H1 (cell line): ENCODE results near the gene CNN3. TPM values are rescaled to one million over a fixed set of nuclear protein-coding genes. Genes with fewer than 3 reads are reported as not detected.

Experiments used
- CTCF ChIA-PET: fragments of 300-600 bp; sonication (Branson Sonifier 250); formaldehyde crosslinking; loops from one replicate; lab custom pipeline; 2021; ENCODE audit not compliant: partially characterized antibody; lab: Charles Lee
- POLR2A ChIA-PET: fragments of 300-600 bp; sonication (Branson Sonifier 250); formaldehyde crosslinking; loops from one replicate; lab custom pipeline; 2021; ENCODE audit warnings: inconsistent platforms; ENCODE audit not compliant: partially characterized antibody; lab: Charles Lee
- DNase-seq, 2 experiments: peaks; one replicate each; pipeline versions ENCODE4 v3.0.0 to v3.0.0-alpha.2; 2010 to 2022; ENCODE audit warnings: low spot score in 2 of 2, low read depth in 1 of 2, mixed read lengths in 1 of 2
- FAIRE-seq: peaks from 2 replicates; lab custom pipeline; 2011; peaks lifted over from hg19 to GRCh38; lab: Jason Lieb, UNC
- H2AFZ ChIP-seq: 2 replicates; pipeline ENCODE4 v1.8.1; 2012; ENCODE audit warnings: low read length, inconsistent platforms
- H2AK5ac ChIP-seq: 2 replicates; pipeline ENCODE4 v1.6.1; 2013; ENCODE audit warnings: low read depth, low read length
- H2BK120ac ChIP-seq: replicated peaks from 2 replicates; pipeline ENCODE3; 2013; ENCODE audit warnings: low read depth, low read length, inconsistent platforms
- H2BK12ac ChIP-seq: 2 replicates; pipeline ENCODE4 v1.6.1; 2013; ENCODE audit warnings: low read depth, low read length
- H2BK15ac ChIP-seq: 2 replicates; pipeline ENCODE4 v1.6.1; 2013; ENCODE audit warnings: low read length
- H2BK20ac ChIP-seq: 2 replicates; pipeline ENCODE4 v1.6.1; 2013; ENCODE audit warnings: low read length
- H2BK5ac ChIP-seq: 2 replicates; pipeline ENCODE4 v1.6.1; 2013; ENCODE audit warnings: low read depth, low read length
- H3K14ac ChIP-seq: 2 replicates; pipeline ENCODE4 v1.6.1; 2013; ENCODE audit warnings: inconsistent platforms; ENCODE audit not compliant: insufficient read length
- H3K18ac ChIP-seq: 2 replicates; pipeline ENCODE4 v1.6.1; 2013; ENCODE audit warnings: low read length; ENCODE audit errors: extremely low read depth
- H3K23ac ChIP-seq: 2 replicates; pipeline ENCODE4 v1.6.1; 2013; ENCODE audit warnings: inconsistent platforms; ENCODE audit not compliant: insufficient read length
- H3K23me2 ChIP-seq: 2 replicates; pipeline ENCODE4 v1.6.1; 2013; ENCODE audit warnings: low read depth, low read length
- H3K27ac ChIP-seq: 2 replicates; pipeline ENCODE4 v1.6.1; 2011; ENCODE audit warnings: low read depth, low read length, inconsistent platforms
- H3K27me3 ChIP-seq, 4 experiments: replicated peaks in 1 of 4; 1 replicate in 1 of 4; 2 replicates in 3 of 4; pipeline versions ENCODE4 v1.6.1 to v1.8.1; 2011 to 2013; ENCODE audit warnings: low read length in 3 of 4, mild to moderate bottlenecking in 3 of 4, inconsistent platforms in 2 of 4, mixed read lengths in 2 of 4, moderate library complexity in 1 of 4; ENCODE audit not compliant: control insufficient read depth in 3 of 4, insufficient read depth in 3 of 4; ENCODE audit errors: extremely low read depth in 1 of 4
- H3K36me3 ChIP-seq, 4 experiments: 2 replicates each; pipeline versions ENCODE4 v1.6.1 to v1.8.1; 2011 to 2013; ENCODE audit warnings: mild to moderate bottlenecking in 4 of 4, low read length in 3 of 4, moderate library complexity in 2 of 4, control low read depth in 1 of 4, inconsistent platforms in 1 of 4; ENCODE audit not compliant: insufficient read depth in 4 of 4, control insufficient read depth in 2 of 4
- H3K4ac ChIP-seq: replicated peaks from 2 replicates; pipeline ENCODE3; 2013; ENCODE audit warnings: low read length, low read depth, mixed read lengths, inconsistent platforms; ENCODE audit not compliant: insufficient read length
- H3K4me1 ChIP-seq, 4 experiments: replicated peaks in 1 of 4; 1 replicate in 1 of 4; 2 replicates in 3 of 4; pipeline versions ENCODE4 v1.6.1 to v1.8.1; 2011 to 2013; ENCODE audit warnings: low read length in 3 of 4, inconsistent platforms in 2 of 4, mixed read lengths in 1 of 4; ENCODE audit not compliant: insufficient read depth in 4 of 4, control insufficient read depth in 3 of 4
- H3K4me2 ChIP-seq, 2 experiments: 2 replicates each; pipeline versions ENCODE4 v1.6.1 to v1.8.1; 2011 to 2013; ENCODE audit warnings: low read depth in 2 of 2, low read length in 2 of 2, control low read depth in 1 of 2, inconsistent platforms in 1 of 2, mild to moderate bottlenecking in 1 of 2; ENCODE audit not compliant: insufficient read depth in 1 of 2
- H3K4me3 ChIP-seq, 4 experiments: fragments of 200-600, 300-600 bp in 1 of 4; sonication (generic), shearing (Covaris generic), sonication (Bioruptor Twin) in 1 of 4; 2 replicates each; pipeline versions ENCODE4 v1.5.1 to v1.8.1; 2011 to 2016; ENCODE audit warnings: low read length in 4 of 4, low read depth in 3 of 4, control low read depth in 2 of 4, inconsistent platforms in 2 of 4, mild to moderate bottlenecking in 2 of 4, mixed read lengths in 1 of 4, moderate library complexity in 1 of 4; ENCODE audit not compliant: insufficient read depth in 2 of 4; ENCODE audit errors: extremely low read depth in 1 of 4
- H3K56ac ChIP-seq: replicated peaks from 2 replicates; pipeline ENCODE3; 2013; ENCODE audit warnings: low read depth, mild to moderate bottlenecking, mixed read lengths, low read length, inconsistent platforms; ENCODE audit not compliant: insufficient read length
- H3K79me1 ChIP-seq: 2 replicates; pipeline ENCODE4 v1.6.1; 2013; ENCODE audit warnings: low read depth, low read length, control low read depth
- H3K79me2 ChIP-seq, 2 experiments: 2 replicates each; pipeline versions ENCODE4 v1.6.1 to v1.8.1; 2012 to 2013; ENCODE audit warnings: low read length in 2 of 2, mild to moderate bottlenecking in 2 of 2, inconsistent platforms in 1 of 2; ENCODE audit not compliant: insufficient read depth in 2 of 2, control insufficient read depth in 1 of 2
- H3K9ac ChIP-seq, 4 experiments: replicated peaks in 1 of 4; 1 replicate in 1 of 4; 2 replicates in 3 of 4; pipeline versions ENCODE4 v1.6.1 to v1.8.1; 2011 to 2013; ENCODE audit warnings: low read depth in 3 of 4, low read length in 3 of 4, control low read depth in 2 of 4, mild to moderate bottlenecking in 2 of 4, moderate library complexity in 2 of 4, inconsistent platforms in 1 of 4; ENCODE audit errors: extremely low read depth in 1 of 4
- H3K9me3 ChIP-seq, 2 experiments: 2 replicates each; pipeline versions ENCODE4 v1.6.1 to v1.8.1; 2012 to 2013; ENCODE audit warnings: mild to moderate bottlenecking in 2 of 2, moderate library complexity in 2 of 2, control low read depth in 1 of 2, inconsistent platforms in 1 of 2, low read depth in 1 of 2, low read length in 1 of 2, mixed read lengths in 1 of 2; ENCODE audit not compliant: insufficient read depth in 2 of 2
- H4K20me1 ChIP-seq, 2 experiments: replicated peaks in 1 of 2; 2 replicates each; pipeline versions ENCODE3 to v1.8.1; 2011 to 2013; ENCODE audit warnings: inconsistent platforms in 2 of 2, low read length in 2 of 2, mild to moderate bottlenecking in 1 of 2; ENCODE audit not compliant: insufficient read depth in 2 of 2, control insufficient read depth in 1 of 2
- H4K5ac ChIP-seq: 2 replicates; pipeline ENCODE4 v1.6.1; 2013; ENCODE audit warnings: low read length, low read depth, mixed read lengths, inconsistent platforms; ENCODE audit not compliant: insufficient read length
- H4K8ac ChIP-seq: 2 replicates; pipeline ENCODE4 v1.8.0; 2013; ENCODE audit warnings: mild to moderate bottlenecking, moderate library complexity, low read length, inconsistent platforms; ENCODE audit not compliant: insufficient read depth; ENCODE audit errors: extremely low read depth
- H4K91ac ChIP-seq: replicated peaks from 2 replicates; pipeline ENCODE3; 2013; ENCODE audit warnings: low read length, mixed read lengths, inconsistent platforms; ENCODE audit not compliant: insufficient read length
- BRCA1 ChIP-seq: IDR thresholded peaks from 2 replicates; pipeline ENCODE4 v1.6.1; 2012; ENCODE audit warnings: low read depth, low read length, improper control_type of control experiment
- CTBP2 ChIP-seq: IDR thresholded peaks from 2 replicates; pipeline ENCODE4 v1.7.0; 2011; ENCODE audit warnings: borderline replicate concordance, mild to moderate bottlenecking, moderate library complexity, mixed read lengths, low read length; ENCODE audit not compliant: insufficient read depth, insufficient read length
- E2F6 ChIP-seq: IDR thresholded peaks from 2 replicates; pipeline ENCODE4 v1.6.1; 2012; ENCODE audit warnings: inconsistent platforms
- FOSL1 ChIP-seq: IDR thresholded peaks from 2 replicates; pipeline ENCODE4 v1.6.1; 2011; ENCODE audit warnings: mild to moderate bottlenecking, low read depth, low read length, moderate library complexity; ENCODE audit not compliant: insufficient read depth
- KDM1A ChIP-seq: fragments of 200-600, 300-600 bp; sonication (generic); IDR thresholded peaks from 2 replicates; pipeline ENCODE4 v1.7.1; 2016; ENCODE audit warnings: mild to moderate bottlenecking, low read length, borderline replicate concordance
- POLR2A ChIP-seq, 2 experiments: IDR thresholded peaks; 1 replicate in 1 of 2; 2 replicates in 1 of 2; pipeline ENCODE4 v1.6.1; 2011; ENCODE audit warnings: low read depth in 2 of 2, low read length in 2 of 2, mild to moderate bottlenecking in 2 of 2; ENCODE audit errors: control extremely low read depth in 1 of 2
- SP2 ChIP-seq: IDR thresholded peaks from 2 replicates; pipeline ENCODE4 v1.6.1; 2012; ENCODE audit warnings: mild to moderate bottlenecking, low read length, inconsistent platforms
- TCF12 ChIP-seq: IDR thresholded peaks from 2 replicates; pipeline ENCODE4 v1.6.1; 2011; ENCODE audit warnings: low read depth, mild to moderate bottlenecking, low read length
- YY1 ChIP-seq: IDR thresholded peaks from 2 replicates; pipeline ENCODE4 v1.6.1; 2011; ENCODE audit warnings: low read depth, mild to moderate bottlenecking, low read length
- WGBS, 2 experiments: shearing (Covaris generic) in 1 of 2; methylation state at CpG; one replicate each; pipeline versions ENCODE4 v1.1.6 to v1.1.7; 2013 to 2015; ENCODE audit warnings: low lambda C conversion rate in 2 of 2, mixed read lengths in 2 of 2, inconsistent platforms in 1 of 2, low coverage in 1 of 2, missing lambda C conversion rate in 1 of 2; ENCODE audit not compliant: insufficient replicate concordance in 2 of 2, insufficient coverage in 1 of 2, insufficient read length in 1 of 2; ENCODE audit errors: extremely low coverage in 1 of 2, missing lambda C conversion rate in 1 of 2; 5-methylcytosine and 5-hydroxymethylcytosine counted together
- polyA plus RNA-seq, 7 experiments: library from polyadenylated mRNA; depleted of rRNA in 3 of 7; stranded (reverse) in 5 of 7; unstranded in 2 of 7; fragments of >200 nt in 5 of 7; fragments of 200-250 nt in 2 of 7; gene quantifications; 1 replicate in 5 of 7; 2 replicates in 1 of 7; 4 replicates in 1 of 7; pipeline versions ENCODE4 v1.2.1 to v1.2.3, GENCODE V29; 2011 to 2013; ENCODE audit warnings: missing spikeins in 2 of 7, mixed read lengths in 2 of 7
- total RNA-seq: library from RNA; stranded (reverse); fragmentation: NEBNext Ultra II Directional; extraction: Animal tissue kit (Norgen Biotek cat#: 25700); gene quantifications from 2 replicates; pipeline ENCODE4 v1.2.1, GENCODE V29; 2021

Gene CNN3
- total and polyA plus RNA-seq, 2 of the 8 experiments (the other 6 are each of a cell fraction or from before 2014, with no cell fraction given): 134 to 266 TPM

- no peaks in the 10 kb centered on the region for H3K23me2 ChIP-seq
- no peaks in the 10 kb centered on the region for H3K9me3 ChIP-seq
- no peaks in the 10 kb centered on the region for H3K36me3 ChIP-seq
- H3K4me1 ChIP-seq: peaks cover 0 to 6% (median 6%) of the 10 kb centered on the region in 4 experiments; a peak in 3 of 7 replicates
- H3K9ac ChIP-seq: no peak overlapping the region
- H3K27me3 ChIP-seq: no peaks in the 10 kb centered on the region
- no peak overlapping the region for H2BK120ac ChIP-seq
- TF ChIP-seq FOSL1: no peak
- no peak for TF ChIP-seq CTBP2
- TF ChIP-seq SP2: no peak
- TF ChIP-seq POLR2A (IDR thresholded peaks at IDR 0.05; ENCODE audit: control extremely low read depth in 1 of 2, low read depth in 2 of 2, low read length in 2 of 2): no peak
- no peak for TF ChIP-seq E2F6
- no peak for TF ChIP-seq BRCA1
- no peak for TF ChIP-seq YY1
- TF ChIP-seq KDM1A: no peak
- no peak for TF ChIP-seq TCF12
- TF ChIP-seq, all 59 proteins: peak for 0
- no peak overlapping the region for H3K56ac ChIP-seq
- H3K23ac ChIP-seq: no peak overlapping the region
- no peak overlapping the region for H3K4me2 ChIP-seq
- H3K4me3 ChIP-seq: no peak overlapping the region
- H2AK5ac ChIP-seq: no peak overlapping the region
- no peak overlapping the region for H2BK12ac ChIP-seq
- H3K79me1 ChIP-seq: no peaks in the 10 kb centered on the region
- no peak overlapping the region for H4K5ac ChIP-seq
- no peak overlapping the region for H2BK5ac ChIP-seq
- H3K79me2 ChIP-seq: no peaks in the 10 kb centered on the region
- no peak overlapping the region for H2BK15ac ChIP-seq
- no peak overlapping the region for H4K8ac ChIP-seq
- 90% methylated on average over 1 of the region's 1 CpG; no CpG with 5 or more reads in 1 of the 2 experiments for WGBS, 2 experiments
- H3K27ac ChIP-seq: no peak overlapping the region
- FAIRE-seq (no peak), DNase-seq (no peak)
- H3K14ac ChIP-seq: no peak overlapping the region
- H3K18ac ChIP-seq: no peak overlapping the region
- CTCF ChIA-PET: no interaction called here
- POLR2A ChIA-PET: no interaction called here
- H2BK20ac ChIP-seq: no peak overlapping the region; the same call in 1 of the 2 replicates
- no peaks in the 10 kb centered on the region for H4K20me1 ChIP-seq
- H3K4ac ChIP-seq: no peak overlapping the region
- no peak overlapping the region for H2AFZ ChIP-seq
- H4K91ac ChIP-seq: no peak overlapping the region
Observed at GRCh38 chr1:94958081-94958480, 31.2 kb upstream of the CNN3 start.
